Measurements from ENCODE around the gene ASB16.

DNA sequence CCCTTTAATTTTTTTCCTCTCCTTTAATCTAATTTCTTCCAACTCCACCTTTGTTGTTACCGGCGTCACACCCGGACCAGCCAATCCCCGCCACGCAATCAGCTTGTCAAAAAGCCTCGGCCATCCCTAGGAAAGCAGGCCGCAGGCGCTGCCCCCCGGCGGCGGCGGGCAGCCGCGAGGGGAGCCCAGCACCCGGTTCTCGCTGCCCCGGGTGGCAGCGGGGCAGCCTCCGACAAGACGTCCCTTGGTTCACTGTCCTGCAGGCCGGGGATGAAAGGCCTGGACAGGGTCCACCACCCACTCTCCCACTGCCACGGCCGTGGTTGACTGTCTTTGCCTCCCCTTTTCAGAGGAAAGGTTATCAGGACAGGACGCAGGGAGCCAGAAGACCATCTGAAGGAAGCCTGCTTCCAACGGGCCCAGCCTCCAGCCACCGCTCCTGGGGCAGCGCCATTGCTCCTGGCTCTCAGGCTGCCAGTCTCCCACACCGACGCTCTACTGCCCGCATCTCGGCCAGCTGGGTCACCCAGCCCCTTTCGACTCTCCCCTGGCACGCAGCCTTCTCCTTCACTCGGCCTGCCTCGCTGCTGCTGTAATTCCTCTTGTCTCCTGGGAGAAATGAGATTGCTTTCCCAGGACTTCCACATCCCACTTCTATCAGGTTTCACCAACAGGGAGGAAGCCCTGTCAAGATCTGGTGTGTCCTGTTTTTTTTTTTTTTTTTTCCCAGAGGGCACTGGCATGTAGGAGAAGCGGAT lies 51.8 kb downstream of the ASB16 start:
- TF ChIP-seq TARDBP (IDR thresholded peaks at IDR 0.05) (no peak), NFIX (CRISPR knock-in tag; IDR thresholded peaks at IDR 0.05; ENCODE audit: low read depth) (no peak)
- TF ChIP-seq, protein P1, sequence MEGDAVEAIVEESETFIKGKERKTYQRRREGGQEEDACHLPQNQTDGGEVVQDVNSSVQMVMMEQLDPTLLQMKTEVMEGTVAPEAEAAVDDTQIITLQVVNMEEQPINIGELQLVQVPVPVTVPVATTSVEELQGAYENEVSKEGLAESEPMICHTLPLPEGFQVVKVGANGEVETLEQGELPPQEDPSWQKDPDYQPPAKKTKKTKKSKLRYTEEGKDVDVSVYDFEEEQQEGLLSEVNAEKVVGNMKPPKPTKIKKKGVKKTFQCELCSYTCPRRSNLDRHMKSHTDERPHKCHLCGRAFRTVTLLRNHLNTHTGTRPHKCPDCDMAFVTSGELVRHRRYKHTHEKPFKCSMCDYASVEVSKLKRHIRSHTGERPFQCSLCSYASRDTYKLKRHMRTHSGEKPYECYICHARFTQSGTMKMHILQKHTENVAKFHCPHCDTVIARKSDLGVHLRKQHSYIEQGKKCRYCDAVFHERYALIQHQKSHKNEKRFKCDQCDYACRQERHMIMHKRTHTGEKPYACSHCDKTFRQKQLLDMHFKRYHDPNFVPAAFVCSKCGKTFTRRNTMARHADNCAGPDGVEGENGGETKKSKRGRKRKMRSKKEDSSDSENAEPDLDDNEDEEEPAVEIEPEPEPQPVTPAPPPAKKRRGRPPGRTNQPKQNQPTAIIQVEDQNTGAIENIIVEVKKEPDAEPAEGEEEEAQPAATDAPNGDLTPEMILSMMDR (IDR thresholded peaks at IDR 0.05 in 2 of 3, conservative IDR thresholded peaks at IDR 0.05 in 1 of 3; ENCODE audit: insufficient read depth in 2 of 3, low read depth in 1 of 3, low read length in 3 of 3), result peak in 2 of 3 experiments; percentile 20 to 47; a peak in 3 of 6 replicates
